ENCODE data around the gene SLC16A2. TPM values are rescaled to one million over a fixed set of nuclear protein-coding genes. Genes with fewer than 3 reads are reported as not detected.
"Not testable (repeated sequence)": the region's sequence is repeated elsewhere in the genome, so short reads cannot be mapped to it uniquely, and the experiment has no call there.

The SLC16A2 gene
- total RNA-seq, 2 experiments from 2014 or later: 0.19 to 0.30 TPM

- H3K27ac Mint-ChIP-seq; H3K36me3 Mint-ChIP-seq (ENCODE audit: low read depth); H3K9me3 Mint-ChIP-seq; DNase-seq; H3K27me3 Mint-ChIP-seq (ENCODE audit: low read depth); H3K4me3 Mint-ChIP-seq; intact Hi-C loops (cut with micrococcal nuclease); H3K4me1 Mint-ChIP-seq (ENCODE audit: low read depth): not testable (repeated sequence)
- CTCF ChIA-PET: interaction anchor here (0.8 kb wide), 1 partner anchor 55 kb away, joined by 4 read pairs; no protein-coding TSS in a partner anchor
Measured at GRCh38 chrX:74516013-74516412, 94.7 kb downstream of the SLC16A2 start.

GRCh38 chrX:74519870-74520269 is 98.6 kb downstream of the SLC16A2 start:
- no peak overlapping the region for H3K4me3 Mint-ChIP-seq
- no peak for DNase-seq
- intact Hi-C loops (cut with micrococcal nuclease): no loop called here
- H3K36me3 Mint-ChIP-seq (ENCODE audit: low read depth): no peaks in the 10 kb centered on the region
- H3K27ac Mint-ChIP-seq: no peak overlapping the region
- CTCF ChIA-PET: no interaction called here
- H3K4me1 Mint-ChIP-seq (ENCODE audit: low read depth): no peaks in the 10 kb centered on the region
- H3K9me3 Mint-ChIP-seq: peaks cover 3% of the 10 kb centered on the region
- H3K27me3 Mint-ChIP-seq (ENCODE audit: low read depth): peaks cover 4% of the 10 kb centered on the region

DNA sequence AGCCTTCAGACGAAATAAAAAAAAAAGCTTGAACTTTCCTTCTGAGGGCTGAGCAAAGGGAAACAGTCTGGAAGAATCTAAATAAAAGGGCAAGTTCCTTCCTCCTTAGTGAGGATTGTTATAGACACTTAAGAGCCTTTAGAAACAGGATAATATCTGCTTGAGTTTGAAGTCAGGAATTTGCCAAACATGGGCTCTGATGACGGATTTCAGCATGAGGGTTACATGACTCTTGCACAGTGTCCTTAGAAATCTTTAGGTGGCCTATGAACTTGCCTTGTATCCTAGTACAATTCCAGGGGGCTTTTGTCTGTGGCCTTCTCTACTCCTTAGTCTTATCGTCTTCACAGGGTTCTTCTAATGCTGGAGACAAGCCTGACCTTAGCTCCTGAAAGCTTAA is 99.0 kb downstream of the SLC16A2 start:
- DNase-seq: no peak
- intact Hi-C loops (cut with micrococcal nuclease): no loop called here
- CTCF ChIA-PET: no interaction called here
- Mint-ChIP-seq H3K27me3 (ENCODE audit: low read depth) (peaks cover 3% of the 10 kb centered on the region), H3K36me3 (ENCODE audit: low read depth) (no peaks in the 10 kb centered on the region), H3K27ac (no peak overlapping the region), H3K4me1 (ENCODE audit: low read depth) (no peaks in the 10 kb centered on the region), H3K9me3 (peaks cover 3% of the 10 kb centered on the region), H3K4me3 (no peak overlapping the region)

- peaks cover 3% of the 10 kb centered on the region for H3K27me3 Mint-ChIP-seq (ENCODE audit: low read depth)
- H3K9me3 Mint-ChIP-seq: peaks cover 3% of the 10 kb centered on the region
- H3K36me3 Mint-ChIP-seq (ENCODE audit: low read depth): no peaks in the 10 kb centered on the region
- no peaks in the 10 kb centered on the region for H3K4me1 Mint-ChIP-seq (ENCODE audit: low read depth)
- H3K27ac Mint-ChIP-seq: no peak overlapping the region
- CTCF ChIA-PET: no interaction called here
- no peak for DNase-seq
- H3K4me3 Mint-ChIP-seq: no peak overlapping the region
- intact Hi-C loops (cut with micrococcal nuclease): no loop called here
Measured at GRCh38 chrX:74520896-74521295, 99.6 kb downstream of the SLC16A2 start.

GRCh38 chrX:74521961-74522751 is 100.9 kb downstream of the SLC16A2 start:
- peaks cover 3% of the 10 kb centered on the region for H3K27me3 Mint-ChIP-seq (ENCODE audit: low read depth)
- peaks cover 3% of the 10 kb centered on the region for H3K9me3 Mint-ChIP-seq
- DNase-seq: no peak
- H3K27ac Mint-ChIP-seq: no peak overlapping the region
- no peaks in the 10 kb centered on the region for H3K36me3 Mint-ChIP-seq (ENCODE audit: low read depth)
- CTCF ChIA-PET: no interaction called here
- no peak overlapping the region for H3K4me3 Mint-ChIP-seq
- intact Hi-C loops (cut with micrococcal nuclease): no loop called here
- H3K4me1 Mint-ChIP-seq (ENCODE audit: low read depth): no peaks in the 10 kb centered on the region

- DNase-seq: no peak
- no peak overlapping the region for H3K4me3 Mint-ChIP-seq
- intact Hi-C loops (cut with micrococcal nuclease): no loop called here
- H3K27me3 Mint-ChIP-seq (ENCODE audit: low read depth): no peaks in the 10 kb centered on the region
- H3K27ac Mint-ChIP-seq: no peak overlapping the region
- H3K4me1 Mint-ChIP-seq (ENCODE audit: low read depth): no peaks in the 10 kb centered on the region
- H3K9me3 Mint-ChIP-seq: no peaks in the 10 kb centered on the region
- CTCF ChIA-PET: no interaction called here
- H3K36me3 Mint-ChIP-seq (ENCODE audit: low read depth): no peaks in the 10 kb centered on the region
Measured at GRCh38 chrX:74523224-74523623, 101.9 kb downstream of the SLC16A2 start.

DNA sequence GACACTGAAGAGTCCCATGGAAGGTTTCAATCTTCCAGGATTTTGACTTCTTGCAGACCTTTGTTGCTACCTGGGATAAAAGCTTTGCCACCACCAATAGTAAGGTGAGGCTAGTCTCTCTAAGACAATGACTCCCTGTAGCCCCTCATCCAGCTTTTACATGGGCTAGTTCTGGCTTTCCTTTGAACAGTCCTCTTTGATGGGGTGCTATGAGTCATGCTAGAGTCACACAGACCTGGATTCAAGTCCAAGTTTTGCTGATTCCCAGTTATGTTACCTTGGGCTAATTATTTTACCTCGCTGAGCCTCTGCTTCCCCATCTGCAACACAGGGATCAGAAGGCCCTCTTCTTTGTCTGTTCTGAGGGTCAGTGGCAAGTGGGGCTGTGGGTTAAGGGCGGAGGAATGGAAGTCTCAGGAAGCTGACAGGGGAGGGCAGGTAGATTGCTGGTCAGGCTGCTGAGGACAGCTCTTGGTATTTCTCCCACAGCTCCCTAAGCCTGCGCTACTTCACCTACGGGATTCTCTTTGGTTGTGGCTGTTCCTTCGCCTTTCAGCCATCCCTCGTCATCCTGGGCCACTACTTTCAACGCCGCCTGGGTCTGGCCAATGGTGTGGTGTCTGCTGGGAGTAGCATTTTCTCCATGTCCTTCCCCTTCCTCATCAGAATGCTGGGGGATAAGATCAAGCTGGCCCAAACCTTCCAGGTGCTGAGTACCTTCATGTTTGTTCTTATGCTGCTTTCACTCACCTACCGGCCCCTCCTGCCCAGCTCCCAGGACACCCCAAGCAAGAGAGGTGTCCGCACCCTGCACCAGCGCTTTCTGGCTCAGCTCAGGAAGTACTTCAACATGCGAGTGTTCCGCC is 102.8 kb downstream of the SLC16A2 start:
- intact Hi-C loops (cut with micrococcal nuclease): no loop called here
- Mint-ChIP-seq H3K27ac (no peak overlapping the region), H3K27me3 (ENCODE audit: low read depth) (no peaks in the 10 kb centered on the region), H3K9me3 (no peaks in the 10 kb centered on the region), H3K36me3 (ENCODE audit: low read depth) (no peaks in the 10 kb centered on the region), H3K4me1 (ENCODE audit: low read depth) (no peaks in the 10 kb centered on the region), H3K4me3 (no peak overlapping the region)
- DNase-seq: no peak
- CTCF ChIA-PET: interaction anchor here (0.9 to 1.1 kb wide), 2 partner anchors 10 to 64 kb away, joined by 3 read pairs; no protein-coding TSS in a partner anchor

GRCh38 chrX:74525116-74525515 is 103.8 kb downstream of the SLC16A2 start:
- Mint-ChIP-seq H3K9me3 (no peaks in the 10 kb centered on the region), H3K27ac (no peak overlapping the region), H3K4me1 (ENCODE audit: low read depth) (no peaks in the 10 kb centered on the region), H3K27me3 (ENCODE audit: low read depth) (no peaks in the 10 kb centered on the region), H3K4me3 (no peak overlapping the region), H3K36me3 (ENCODE audit: low read depth) (no peaks in the 10 kb centered on the region)
- DNase-seq: no peak
- CTCF ChIA-PET: interaction anchor here (0.6 kb wide), 1 partner anchor 19 kb away, joined by 3 read pairs; no protein-coding TSS in a partner anchor
- intact Hi-C loops (cut with micrococcal nuclease): no loop called here

DNA sequence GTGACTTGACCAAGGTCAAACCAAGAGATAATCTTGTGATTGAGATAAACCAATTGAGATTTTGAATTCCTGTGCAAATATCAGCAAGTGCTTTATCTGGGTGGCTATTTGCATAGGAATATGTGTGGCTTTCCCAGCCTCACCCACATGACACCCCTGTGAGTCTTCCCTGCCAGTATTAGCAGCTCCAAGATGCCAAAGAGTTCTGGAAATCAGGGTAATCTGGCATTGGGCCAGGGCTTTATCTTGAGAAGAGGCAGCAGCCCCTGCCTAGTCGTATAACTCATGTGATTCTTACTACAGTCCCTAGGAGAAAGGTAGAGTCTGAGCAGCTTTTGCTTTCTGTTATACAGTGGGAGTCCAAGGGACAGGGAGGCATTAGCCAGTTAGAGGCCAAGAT is 105.5 kb downstream of the SLC16A2 start:
- no peaks in the 10 kb centered on the region for H3K4me1 Mint-ChIP-seq (ENCODE audit: low read depth)
- CTCF ChIA-PET: interaction anchor here (1.1 kb wide), 1 partner anchor 145 kb away, joined by 3 read pairs; no protein-coding TSS in a partner anchor
- H3K27ac Mint-ChIP-seq: no peak overlapping the region

DNA sequence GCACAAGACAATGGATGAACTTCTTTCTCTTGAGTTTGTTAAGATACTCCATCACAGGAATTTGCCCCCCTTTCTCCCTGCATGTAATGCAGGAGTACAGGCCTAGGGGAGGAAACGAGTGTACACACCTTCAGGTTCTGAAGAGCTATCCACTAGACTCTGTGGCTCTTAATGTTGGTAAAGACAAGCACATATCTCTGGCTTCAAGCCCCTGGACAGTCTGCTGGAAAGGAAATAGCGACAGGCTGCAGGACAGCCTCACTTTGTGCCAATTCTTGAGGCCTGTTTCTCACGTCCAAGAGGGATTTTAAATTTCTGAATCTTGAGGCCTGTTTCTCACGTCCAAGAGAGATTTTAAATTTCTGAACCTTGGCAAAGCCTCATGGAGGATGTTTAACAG is 106.1 kb downstream of the SLC16A2 start:
- CTCF ChIA-PET: no interaction called here
- Mint-ChIP-seq H3K27ac (no peak overlapping the region), H3K36me3 (ENCODE audit: low read depth) (no peaks in the 10 kb centered on the region), H3K27me3 (ENCODE audit: low read depth) (no peaks in the 10 kb centered on the region), H3K9me3 (no peaks in the 10 kb centered on the region), H3K4me3 (no peak overlapping the region), H3K4me1 (ENCODE audit: low read depth) (no peaks in the 10 kb centered on the region)
- intact Hi-C loops (cut with micrococcal nuclease): no loop called here
- DNase-seq: no peak

More for the DNA sequence above, 105.5 kb downstream of the SLC16A2 start:
- no peak overlapping the region for H3K4me3 Mint-ChIP-seq
- no peaks in the 10 kb centered on the region for H3K27me3 Mint-ChIP-seq (ENCODE audit: low read depth)
- intact Hi-C loops (cut with micrococcal nuclease): no loop called here
- H3K9me3 Mint-ChIP-seq: no peaks in the 10 kb centered on the region
- no peak for DNase-seq
- no peaks in the 10 kb centered on the region for H3K36me3 Mint-ChIP-seq (ENCODE audit: low read depth)

- peaks cover 2% of the 10 kb centered on the region for H3K4me1 Mint-ChIP-seq (ENCODE audit: low read depth)
- H3K4me3 Mint-ChIP-seq: no peak overlapping the region
- CTCF ChIA-PET: no interaction called here
- intact Hi-C loops (cut with micrococcal nuclease): no loop called here
- H3K36me3 Mint-ChIP-seq (ENCODE audit: low read depth): no peaks in the 10 kb centered on the region
- no peaks in the 10 kb centered on the region for H3K27me3 Mint-ChIP-seq (ENCODE audit: low read depth)
- no peak overlapping the region for H3K27ac Mint-ChIP-seq
- no peak for DNase-seq
- H3K9me3 Mint-ChIP-seq: no peaks in the 10 kb centered on the region
Measured at GRCh38 chrX:74529311-74529710, 108.0 kb downstream of the SLC16A2 start.

DNA sequence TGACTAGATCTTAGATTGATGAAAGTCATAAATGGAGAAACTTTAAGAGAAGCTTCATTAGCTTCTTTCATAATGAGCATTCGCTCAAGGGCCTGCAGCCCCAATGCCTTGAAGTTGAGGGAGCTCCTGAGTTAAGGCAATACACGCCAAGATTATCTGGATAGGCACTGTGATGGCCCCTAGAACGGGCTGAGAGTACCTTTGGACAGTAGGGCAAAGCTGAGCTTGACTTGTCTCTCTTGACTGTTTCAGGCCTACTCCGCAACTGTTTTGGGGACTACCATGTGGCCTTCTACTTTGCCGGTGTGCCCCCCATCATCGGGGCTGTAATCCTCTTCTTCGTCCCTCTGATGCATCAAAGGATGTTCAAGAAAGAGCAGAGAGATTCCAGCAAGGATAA is 109.8 kb downstream of the SLC16A2 start:
- intact Hi-C loops (cut with micrococcal nuclease): loop anchor here (10.0 kb wide), 1 partner anchor 966 kb away; the partner anchor contains the start of gene CHIC1
- CTCF ChIA-PET: no interaction called here

More for the DNA sequence above, 109.8 kb downstream of the SLC16A2 start:
- Mint-ChIP-seq H3K27me3 (ENCODE audit: low read depth) (no peaks in the 10 kb centered on the region), H3K4me1 (ENCODE audit: low read depth) (peaks cover 12% of the 10 kb centered on the region), H3K9me3 (no peaks in the 10 kb centered on the region), H3K27ac (no peak overlapping the region), H3K36me3 (ENCODE audit: low read depth) (no peaks in the 10 kb centered on the region), H3K4me3 (no peak overlapping the region)
- no peak for DNase-seq
